ENCODE measurements around the gene RAB9A.

- TF ChIP-seq, protein P1, sequence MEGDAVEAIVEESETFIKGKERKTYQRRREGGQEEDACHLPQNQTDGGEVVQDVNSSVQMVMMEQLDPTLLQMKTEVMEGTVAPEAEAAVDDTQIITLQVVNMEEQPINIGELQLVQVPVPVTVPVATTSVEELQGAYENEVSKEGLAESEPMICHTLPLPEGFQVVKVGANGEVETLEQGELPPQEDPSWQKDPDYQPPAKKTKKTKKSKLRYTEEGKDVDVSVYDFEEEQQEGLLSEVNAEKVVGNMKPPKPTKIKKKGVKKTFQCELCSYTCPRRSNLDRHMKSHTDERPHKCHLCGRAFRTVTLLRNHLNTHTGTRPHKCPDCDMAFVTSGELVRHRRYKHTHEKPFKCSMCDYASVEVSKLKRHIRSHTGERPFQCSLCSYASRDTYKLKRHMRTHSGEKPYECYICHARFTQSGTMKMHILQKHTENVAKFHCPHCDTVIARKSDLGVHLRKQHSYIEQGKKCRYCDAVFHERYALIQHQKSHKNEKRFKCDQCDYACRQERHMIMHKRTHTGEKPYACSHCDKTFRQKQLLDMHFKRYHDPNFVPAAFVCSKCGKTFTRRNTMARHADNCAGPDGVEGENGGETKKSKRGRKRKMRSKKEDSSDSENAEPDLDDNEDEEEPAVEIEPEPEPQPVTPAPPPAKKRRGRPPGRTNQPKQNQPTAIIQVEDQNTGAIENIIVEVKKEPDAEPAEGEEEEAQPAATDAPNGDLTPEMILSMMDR (conservative IDR thresholded peaks at IDR 0.05; ENCODE audit: low read length) = no peak
- no peak for TF ChIP-seq EZH2phosphoT487 (IDR thresholded peaks at IDR 0.05; ENCODE audit: borderline replicate concordance)
These were observed 5.4 kb downstream of the RAB9A start for GRCh38 chrX:13694359-13694758.

All from Loucy (cell line).